Measurements from ENCODE around the gene CRYBG2. TPM values are rescaled to one million over a fixed set of nuclear protein-coding genes. Genes with fewer than 3 reads are reported as not detected.

Gene CRYBG2
- total RNA-seq, 1 experiment from 2014 or later = 21.1 TPM

DNA sequence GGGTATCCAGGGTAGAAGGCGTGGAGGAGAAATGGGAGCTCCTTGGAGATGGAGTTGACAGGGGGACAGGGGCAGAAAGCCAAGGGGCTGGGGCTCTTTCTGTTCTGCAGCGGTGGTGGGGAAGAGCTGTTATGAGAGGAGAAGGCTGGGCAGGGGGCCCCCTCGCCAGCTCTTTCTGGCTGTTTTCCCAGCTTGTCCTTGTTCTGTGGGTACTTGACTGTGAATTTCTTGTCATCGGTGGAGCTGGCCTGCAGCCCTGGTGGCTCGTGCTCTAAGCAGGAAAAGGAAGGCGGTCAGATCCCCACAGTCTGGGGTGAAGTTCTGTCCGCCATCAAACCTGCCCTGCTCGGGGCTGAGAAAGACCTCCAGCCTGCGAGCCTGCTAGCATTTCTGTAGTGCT lies 11.0 kb upstream of the CRYBG2 start:
- TF ChIP-seq NR1H2 (CRISPR knock-in tag; IDR thresholded peaks at IDR 0.05) (no peak), NFATC4 (CRISPR knock-in tag; IDR thresholded peaks at IDR 0.05) (no peak), IRF2 (CRISPR knock-in tag; IDR thresholded peaks at IDR 0.05; ENCODE audit: borderline replicate concordance, low read depth) (no peak), TCF7 (CRISPR knock-in tag; IDR thresholded peaks at IDR 0.05; ENCODE audit: low read depth) (no peak), EMX1 (CRISPR knock-in tag; IDR thresholded peaks at IDR 0.05) (no peak), ATF1 (CRISPR knock-in tag; IDR thresholded peaks at IDR 0.05) (no peak), SMAD3 (CRISPR knock-in tag; IDR thresholded peaks at IDR 0.05; ENCODE audit: borderline replicate concordance) (no peak), OVOL2 (CRISPR knock-in tag; IDR thresholded peaks at IDR 0.05; ENCODE audit: borderline replicate concordance) (no peak), ZNF416 (CRISPR knock-in tag; IDR thresholded peaks at IDR 0.05) (no peak), GABPB1 (CRISPR knock-in tag; IDR thresholded peaks at IDR 0.05) (no peak)
- TF ChIP-seq, protein P1, sequence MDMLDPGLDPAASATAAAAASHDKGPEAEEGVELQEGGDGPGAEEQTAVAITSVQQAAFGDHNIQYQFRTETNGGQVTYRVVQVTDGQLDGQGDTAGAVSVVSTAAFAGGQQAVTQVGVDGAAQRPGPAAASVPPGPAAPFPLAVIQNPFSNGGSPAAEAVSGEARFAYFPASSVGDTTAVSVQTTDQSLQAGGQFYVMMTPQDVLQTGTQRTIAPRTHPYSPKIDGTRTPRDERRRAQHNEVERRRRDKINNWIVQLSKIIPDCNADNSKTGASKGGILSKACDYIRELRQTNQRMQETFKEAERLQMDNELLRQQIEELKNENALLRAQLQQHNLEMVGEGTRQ (CRISPR knock-in tag; IDR thresholded peaks at IDR 0.05) = no peak
- TF ChIP-seq, protein P2, sequence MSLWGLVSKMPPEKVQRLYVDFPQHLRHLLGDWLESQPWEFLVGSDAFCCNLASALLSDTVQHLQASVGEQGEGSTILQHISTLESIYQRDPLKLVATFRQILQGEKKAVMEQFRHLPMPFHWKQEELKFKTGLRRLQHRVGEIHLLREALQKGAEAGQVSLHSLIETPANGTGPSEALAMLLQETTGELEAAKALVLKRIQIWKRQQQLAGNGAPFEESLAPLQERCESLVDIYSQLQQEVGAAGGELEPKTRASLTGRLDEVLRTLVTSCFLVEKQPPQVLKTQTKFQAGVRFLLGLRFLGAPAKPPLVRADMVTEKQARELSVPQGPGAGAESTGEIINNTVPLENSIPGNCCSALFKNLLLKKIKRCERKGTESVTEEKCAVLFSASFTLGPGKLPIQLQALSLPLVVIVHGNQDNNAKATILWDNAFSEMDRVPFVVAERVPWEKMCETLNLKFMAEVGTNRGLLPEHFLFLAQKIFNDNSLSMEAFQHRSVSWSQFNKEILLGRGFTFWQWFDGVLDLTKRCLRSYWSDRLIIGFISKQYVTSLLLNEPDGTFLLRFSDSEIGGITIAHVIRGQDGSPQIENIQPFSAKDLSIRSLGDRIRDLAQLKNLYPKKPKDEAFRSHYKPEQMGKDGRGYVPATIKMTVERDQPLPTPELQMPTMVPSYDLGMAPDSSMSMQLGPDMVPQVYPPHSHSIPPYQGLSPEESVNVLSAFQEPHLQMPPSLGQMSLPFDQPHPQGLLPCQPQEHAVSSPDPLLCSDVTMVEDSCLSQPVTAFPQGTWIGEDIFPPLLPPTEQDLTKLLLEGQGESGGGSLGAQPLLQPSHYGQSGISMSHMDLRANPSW (CRISPR knock-in tag; conservative IDR thresholded peaks at IDR 0.05; ENCODE audit: low read depth) = no peak
- TF ChIP-seq, protein P3, sequence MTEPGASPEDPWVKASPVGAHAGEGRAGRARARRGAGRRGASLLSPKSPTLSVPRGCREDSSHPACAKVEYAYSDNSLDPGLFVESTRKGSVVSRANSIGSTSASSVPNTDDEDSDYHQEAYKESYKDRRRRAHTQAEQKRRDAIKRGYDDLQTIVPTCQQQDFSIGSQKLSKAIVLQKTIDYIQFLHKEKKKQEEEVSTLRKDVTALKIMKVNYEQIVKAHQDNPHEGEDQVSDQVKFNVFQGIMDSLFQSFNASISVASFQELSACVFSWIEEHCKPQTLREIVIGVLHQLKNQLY (CRISPR knock-in tag; IDR thresholded peaks at IDR 0.05) = no peak
- TF ChIP-seq, protein P4, sequence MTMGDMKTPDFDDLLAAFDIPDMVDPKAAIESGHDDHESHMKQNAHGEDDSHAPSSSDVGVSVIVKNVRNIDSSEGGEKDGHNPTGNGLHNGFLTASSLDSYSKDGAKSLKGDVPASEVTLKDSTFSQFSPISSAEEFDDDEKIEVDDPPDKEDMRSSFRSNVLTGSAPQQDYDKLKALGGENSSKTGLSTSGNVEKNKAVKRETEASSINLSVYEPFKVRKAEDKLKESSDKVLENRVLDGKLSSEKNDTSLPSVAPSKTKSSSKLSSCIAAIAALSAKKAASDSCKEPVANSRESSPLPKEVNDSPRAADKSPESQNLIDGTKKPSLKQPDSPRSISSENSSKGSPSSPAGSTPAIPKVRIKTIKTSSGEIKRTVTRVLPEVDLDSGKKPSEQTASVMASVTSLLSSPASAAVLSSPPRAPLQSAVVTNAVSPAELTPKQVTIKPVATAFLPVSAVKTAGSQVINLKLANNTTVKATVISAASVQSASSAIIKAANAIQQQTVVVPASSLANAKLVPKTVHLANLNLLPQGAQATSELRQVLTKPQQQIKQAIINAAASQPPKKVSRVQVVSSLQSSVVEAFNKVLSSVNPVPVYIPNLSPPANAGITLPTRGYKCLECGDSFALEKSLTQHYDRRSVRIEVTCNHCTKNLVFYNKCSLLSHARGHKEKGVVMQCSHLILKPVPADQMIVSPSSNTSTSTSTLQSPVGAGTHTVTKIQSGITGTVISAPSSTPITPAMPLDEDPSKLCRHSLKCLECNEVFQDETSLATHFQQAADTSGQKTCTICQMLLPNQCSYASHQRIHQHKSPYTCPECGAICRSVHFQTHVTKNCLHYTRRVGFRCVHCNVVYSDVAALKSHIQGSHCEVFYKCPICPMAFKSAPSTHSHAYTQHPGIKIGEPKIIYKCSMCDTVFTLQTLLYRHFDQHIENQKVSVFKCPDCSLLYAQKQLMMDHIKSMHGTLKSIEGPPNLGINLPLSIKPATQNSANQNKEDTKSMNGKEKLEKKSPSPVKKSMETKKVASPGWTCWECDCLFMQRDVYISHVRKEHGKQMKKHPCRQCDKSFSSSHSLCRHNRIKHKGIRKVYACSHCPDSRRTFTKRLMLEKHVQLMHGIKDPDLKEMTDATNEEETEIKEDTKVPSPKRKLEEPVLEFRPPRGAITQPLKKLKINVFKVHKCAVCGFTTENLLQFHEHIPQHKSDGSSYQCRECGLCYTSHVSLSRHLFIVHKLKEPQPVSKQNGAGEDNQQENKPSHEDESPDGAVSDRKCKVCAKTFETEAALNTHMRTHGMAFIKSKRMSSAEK (CRISPR knock-in tag; IDR thresholded peaks at IDR 0.05; ENCODE audit: borderline replicate concordance) = no peak
- TF ChIP-seq, protein P5, sequence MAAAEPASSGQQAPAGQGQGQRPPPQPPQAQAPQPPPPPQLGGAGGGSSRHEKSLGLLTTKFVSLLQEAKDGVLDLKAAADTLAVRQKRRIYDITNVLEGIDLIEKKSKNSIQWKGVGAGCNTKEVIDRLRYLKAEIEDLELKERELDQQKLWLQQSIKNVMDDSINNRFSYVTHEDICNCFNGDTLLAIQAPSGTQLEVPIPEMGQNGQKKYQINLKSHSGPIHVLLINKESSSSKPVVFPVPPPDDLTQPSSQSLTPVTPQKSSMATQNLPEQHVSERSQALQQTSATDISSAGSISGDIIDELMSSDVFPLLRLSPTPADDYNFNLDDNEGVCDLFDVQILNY (CRISPR knock-in tag; IDR thresholded peaks at IDR 0.05) = no peak
- TF ChIP-seq, protein P6, sequence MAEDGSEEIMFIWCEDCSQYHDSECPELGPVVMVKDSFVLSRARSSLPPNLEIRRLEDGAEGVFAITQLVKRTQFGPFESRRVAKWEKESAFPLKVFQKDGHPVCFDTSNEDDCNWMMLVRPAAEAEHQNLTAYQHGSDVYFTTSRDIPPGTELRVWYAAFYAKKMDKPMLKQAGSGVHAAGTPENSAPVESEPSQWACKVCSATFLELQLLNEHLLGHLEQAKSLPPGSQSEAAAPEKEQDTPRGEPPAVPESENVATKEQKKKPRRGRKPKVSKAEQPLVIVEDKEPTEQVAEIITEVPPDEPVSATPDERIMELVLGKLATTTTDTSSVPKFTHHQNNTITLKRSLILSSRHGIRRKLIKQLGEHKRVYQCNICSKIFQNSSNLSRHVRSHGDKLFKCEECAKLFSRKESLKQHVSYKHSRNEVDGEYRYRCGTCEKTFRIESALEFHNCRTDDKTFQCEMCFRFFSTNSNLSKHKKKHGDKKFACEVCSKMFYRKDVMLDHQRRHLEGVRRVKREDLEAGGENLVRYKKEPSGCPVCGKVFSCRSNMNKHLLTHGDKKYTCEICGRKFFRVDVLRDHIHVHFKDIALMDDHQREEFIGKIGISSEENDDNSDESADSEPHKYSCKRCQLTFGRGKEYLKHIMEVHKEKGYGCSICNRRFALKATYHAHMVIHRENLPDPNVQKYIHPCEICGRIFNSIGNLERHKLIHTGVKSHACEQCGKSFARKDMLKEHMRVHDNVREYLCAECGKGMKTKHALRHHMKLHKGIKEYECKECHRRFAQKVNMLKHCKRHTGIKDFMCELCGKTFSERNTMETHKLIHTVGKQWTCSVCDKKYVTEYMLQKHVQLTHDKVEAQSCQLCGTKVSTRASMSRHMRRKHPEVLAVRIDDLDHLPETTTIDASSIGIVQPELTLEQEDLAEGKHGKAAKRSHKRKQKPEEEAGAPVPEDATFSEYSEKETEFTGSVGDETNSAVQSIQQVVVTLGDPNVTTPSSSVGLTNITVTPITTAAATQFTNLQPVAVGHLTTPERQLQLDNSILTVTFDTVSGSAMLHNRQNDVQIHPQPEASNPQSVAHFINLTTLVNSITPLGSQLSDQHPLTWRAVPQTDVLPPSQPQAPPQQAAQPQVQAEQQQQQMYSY (CRISPR knock-in tag; IDR thresholded peaks at IDR 0.05) = no peak
- TF ChIP-seq, protein P7, sequence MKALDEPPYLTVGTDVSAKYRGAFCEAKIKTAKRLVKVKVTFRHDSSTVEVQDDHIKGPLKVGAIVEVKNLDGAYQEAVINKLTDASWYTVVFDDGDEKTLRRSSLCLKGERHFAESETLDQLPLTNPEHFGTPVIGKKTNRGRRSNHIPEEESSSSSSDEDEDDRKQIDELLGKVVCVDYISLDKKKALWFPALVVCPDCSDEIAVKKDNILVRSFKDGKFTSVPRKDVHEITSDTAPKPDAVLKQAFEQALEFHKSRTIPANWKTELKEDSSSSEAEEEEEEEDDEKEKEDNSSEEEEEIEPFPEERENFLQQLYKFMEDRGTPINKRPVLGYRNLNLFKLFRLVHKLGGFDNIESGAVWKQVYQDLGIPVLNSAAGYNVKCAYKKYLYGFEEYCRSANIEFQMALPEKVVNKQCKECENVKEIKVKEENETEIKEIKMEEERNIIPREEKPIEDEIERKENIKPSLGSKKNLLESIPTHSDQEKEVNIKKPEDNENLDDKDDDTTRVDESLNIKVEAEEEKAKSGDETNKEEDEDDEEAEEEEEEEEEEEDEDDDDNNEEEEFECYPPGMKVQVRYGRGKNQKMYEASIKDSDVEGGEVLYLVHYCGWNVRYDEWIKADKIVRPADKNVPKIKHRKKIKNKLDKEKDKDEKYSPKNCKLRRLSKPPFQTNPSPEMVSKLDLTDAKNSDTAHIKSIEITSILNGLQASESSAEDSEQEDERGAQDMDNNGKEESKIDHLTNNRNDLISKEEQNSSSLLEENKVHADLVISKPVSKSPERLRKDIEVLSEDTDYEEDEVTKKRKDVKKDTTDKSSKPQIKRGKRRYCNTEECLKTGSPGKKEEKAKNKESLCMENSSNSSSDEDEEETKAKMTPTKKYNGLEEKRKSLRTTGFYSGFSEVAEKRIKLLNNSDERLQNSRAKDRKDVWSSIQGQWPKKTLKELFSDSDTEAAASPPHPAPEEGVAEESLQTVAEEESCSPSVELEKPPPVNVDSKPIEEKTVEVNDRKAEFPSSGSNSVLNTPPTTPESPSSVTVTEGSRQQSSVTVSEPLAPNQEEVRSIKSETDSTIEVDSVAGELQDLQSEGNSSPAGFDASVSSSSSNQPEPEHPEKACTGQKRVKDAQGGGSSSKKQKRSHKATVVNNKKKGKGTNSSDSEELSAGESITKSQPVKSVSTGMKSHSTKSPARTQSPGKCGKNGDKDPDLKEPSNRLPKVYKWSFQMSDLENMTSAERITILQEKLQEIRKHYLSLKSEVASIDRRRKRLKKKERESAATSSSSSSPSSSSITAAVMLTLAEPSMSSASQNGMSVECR (CRISPR knock-in tag; IDR thresholded peaks at IDR 0.05; ENCODE audit: borderline replicate concordance) = no peak
- ATAC-seq (no peak), DNase-seq (ENCODE audit: low spot score) (no peak)
- POLR2A ChIA-PET = no interaction called here
- Mint-ChIP-seq H3K4me1 (peaks cover 18% of the 10 kb centered on the region), H3K27ac (no peak overlapping the region), H3K4me3 (no peak overlapping the region), H3K9me3 (no peaks in the 10 kb centered on the region), H3K36me3 (no peaks in the 10 kb centered on the region), H3K27me3 (ENCODE audit: low read depth) (peaks cover 37% of the 10 kb centered on the region)
- CTCF ChIA-PET = interaction anchor here (0.6 to 2.5 kb wide), 15 partner anchors 9 to 209 kb away, joined by 3 to 20 read pairs (median 5); partner anchors contain the start of gene CRYBG2

All from WTC11 (cell line).